22Rv1 (cell line): ENCODE data around the gene LRGUK.

Experiments used
- ZFX ChIP-seq: fragments of 450-650 bp; IDR thresholded peaks from 2 replicates; pipeline ENCODE4 v1.6.1; 2017; ENCODE audit warnings: antibody characterized with exemption, borderline replicate concordance
- TF ChIP-seq, protein P1 (sequence below): fragments of 450-650 bp; IDR thresholded peaks from 2 replicates; pipeline ENCODE4 v1.5.1; 2017; ENCODE audit warnings: mild to moderate bottlenecking

DNA sequence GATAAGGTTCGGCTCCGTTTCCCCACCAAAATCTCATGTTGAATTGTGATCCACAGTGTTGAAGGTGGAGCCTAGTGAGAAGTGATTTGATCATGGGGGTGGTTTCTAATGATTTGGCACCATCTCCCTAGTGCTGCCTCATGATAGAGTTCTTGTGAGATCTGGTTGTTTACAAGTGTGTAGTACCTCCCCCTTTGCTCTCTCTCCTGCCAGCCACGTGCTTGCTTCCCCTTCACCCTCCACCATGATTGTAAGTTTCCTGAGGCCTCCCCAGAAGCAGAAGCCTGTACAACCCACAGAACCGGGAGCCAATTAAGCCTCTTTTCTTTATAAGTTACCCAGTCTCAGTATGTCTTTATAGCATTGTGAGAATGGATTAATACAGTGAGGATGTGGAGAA is 12.1 kb upstream of the LRGUK start:
- TF ChIP-seq, protein P1, sequence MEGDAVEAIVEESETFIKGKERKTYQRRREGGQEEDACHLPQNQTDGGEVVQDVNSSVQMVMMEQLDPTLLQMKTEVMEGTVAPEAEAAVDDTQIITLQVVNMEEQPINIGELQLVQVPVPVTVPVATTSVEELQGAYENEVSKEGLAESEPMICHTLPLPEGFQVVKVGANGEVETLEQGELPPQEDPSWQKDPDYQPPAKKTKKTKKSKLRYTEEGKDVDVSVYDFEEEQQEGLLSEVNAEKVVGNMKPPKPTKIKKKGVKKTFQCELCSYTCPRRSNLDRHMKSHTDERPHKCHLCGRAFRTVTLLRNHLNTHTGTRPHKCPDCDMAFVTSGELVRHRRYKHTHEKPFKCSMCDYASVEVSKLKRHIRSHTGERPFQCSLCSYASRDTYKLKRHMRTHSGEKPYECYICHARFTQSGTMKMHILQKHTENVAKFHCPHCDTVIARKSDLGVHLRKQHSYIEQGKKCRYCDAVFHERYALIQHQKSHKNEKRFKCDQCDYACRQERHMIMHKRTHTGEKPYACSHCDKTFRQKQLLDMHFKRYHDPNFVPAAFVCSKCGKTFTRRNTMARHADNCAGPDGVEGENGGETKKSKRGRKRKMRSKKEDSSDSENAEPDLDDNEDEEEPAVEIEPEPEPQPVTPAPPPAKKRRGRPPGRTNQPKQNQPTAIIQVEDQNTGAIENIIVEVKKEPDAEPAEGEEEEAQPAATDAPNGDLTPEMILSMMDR, result no peak
- no peak for TF ChIP-seq ZFX
